ENCODE results near the gene UCK2. TPM values are rescaled to one million over a fixed set of nuclear protein-coding genes. Genes with fewer than 3 reads are reported as not detected.

The UCK2 gene
- total and polyA plus RNA-seq, 10 of the 15 experiments (the other 5 are each of a cell fraction or from before 2014, with no cell fraction given) = 55.3 to 106 (median 84.9) TPM

GRCh38 chr1:165829888-165830287, 2.5 kb downstream of the UCK2 start:
- TF ChIP-seq, protein P1, sequence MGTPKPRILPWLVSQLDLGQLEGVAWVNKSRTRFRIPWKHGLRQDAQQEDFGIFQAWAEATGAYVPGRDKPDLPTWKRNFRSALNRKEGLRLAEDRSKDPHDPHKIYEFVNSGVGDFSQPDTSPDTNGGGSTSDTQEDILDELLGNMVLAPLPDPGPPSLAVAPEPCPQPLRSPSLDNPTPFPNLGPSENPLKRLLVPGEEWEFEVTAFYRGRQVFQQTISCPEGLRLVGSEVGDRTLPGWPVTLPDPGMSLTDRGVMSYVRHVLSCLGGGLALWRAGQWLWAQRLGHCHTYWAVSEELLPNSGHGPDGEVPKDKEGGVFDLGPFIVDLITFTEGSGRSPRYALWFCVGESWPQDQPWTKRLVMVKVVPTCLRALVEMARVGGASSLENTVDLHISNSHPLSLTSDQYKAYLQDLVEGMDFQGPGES (IDR thresholded peaks at IDR 0.05) = no peak
- no peak for TF ChIP-seq TBL1XR1 (IDR thresholded peaks at IDR 0.05; ENCODE audit: low read depth, low read length)
- no peak for TF ChIP-seq ESRRA (IDR thresholded peaks at IDR 0.05; ENCODE audit: low read length)
- no peak for TF ChIP-seq MTA3 (IDR thresholded peaks at IDR 0.05; ENCODE audit: borderline replicate concordance, low read length)
- no peak for TF ChIP-seq MEF2A (IDR thresholded peaks at IDR 0.05; ENCODE audit: insufficient read depth, low read depth, low read length)
- no peak for TF ChIP-seq SIX5 (IDR thresholded peaks at IDR 0.05; ENCODE audit: low read depth, low read length, severe bottlenecking)
- no peak for TF ChIP-seq NFXL1 (IDR thresholded peaks at IDR 0.05; ENCODE audit: borderline replicate concordance)
- ATAC-seq = no peak
- H3K27me3 ChIP-seq (replicated peaks in 1 of 2; ENCODE audit: control insufficient read depth in 2 of 2, insufficient read depth in 2 of 2, low read length in 1 of 2) = no peaks in the 10 kb centered on the region
- peaks cover 70% of the 10 kb centered on the region for H3K79me2 ChIP-seq (ENCODE audit: control insufficient read depth, insufficient read depth, low read length)
- FAIRE-seq = no peak
- RAD21 ChIA-PET (ENCODE audit: unreplicated experiment) = interaction anchor here (1.0 to 5.6 kb wide), 11 partner anchors 16 to 132 kb away, joined by 3 to 73 read pairs (median 10); partner anchors contain the start of genes ALDH9A1 and TMCO1
- H3K9ac ChIP-seq (ENCODE audit: control insufficient read depth, insufficient read depth, low read length) = no peak overlapping the region; the same call in 1 of the 2 replicates
- in situ Hi-C loops (cut with MboI) (loop anchor here (5.0 kb wide), 1 partner anchor 63 kb away; the partner anchor contains the start of gene TMCO1), intact Hi-C loops (cut with micrococcal nuclease; ENCODE audit: unreplicated experiment) (loop anchor here (2.0 to 10.0 kb wide), 7 partner anchors 27 to 435 kb away; partner anchors contain the start of gene TMCO1)
- H3K36me3 ChIP-seq (ENCODE audit: control insufficient read depth in 2 of 2, insufficient read depth in 2 of 2, low read length in 1 of 2) = no peaks in the 10 kb centered on the region
- BruUV-seq (replicated peaks) = no TSS peak
- H4K20me1 ChIP-seq (ENCODE audit: control insufficient read depth, insufficient read depth) = no peaks in the 10 kb centered on the region
- POLR2A ChIA-PET = interaction anchor here (0.6 to 4.2 kb wide), 12 partner anchors 8 to 404 kb away, joined by 3 to 44 read pairs (median 8); partner anchors contain the start of gene TMCO1
- DNase-seq (ENCODE audit: low read depth, low spot score) = no peak
- H3K4me2 ChIP-seq (ENCODE audit: control insufficient read depth, insufficient read depth) = peak overlapping the region; percentile 80
- 100% methylated on average over 4 of the region's 4 CpGs for WGBS (ENCODE audit: insufficient coverage, insufficient replicate concordance, low lambda C conversion rate, missing lambda C conversion rate)
- H3K27ac ChIP-seq (ENCODE audit: control insufficient read depth, insufficient read depth) = peak overlapping the region; percentile 86; the same call in 1 of the 2 replicates
- peak overlapping the region; percentile 86; the same call in 1 of the 2 replicates for H3K4me3 ChIP-seq
- H3K4me1 ChIP-seq (ENCODE audit: control insufficient read depth, insufficient read depth, low read length) = no peaks in the 10 kb centered on the region; the same call in 1 of the 2 replicates
- CTCF ChIA-PET = interaction anchor here (0.8 to 4.6 kb wide), 15 partner anchors 8 to 230 kb away, joined by 3 to 36 read pairs (median 6); partner anchors contain the start of gene TMCO1
- H3K9me3 ChIP-seq (replicated peaks; ENCODE audit: control insufficient read depth, insufficient read depth, low read length) = no peaks in the 10 kb centered on the region
- no peak overlapping the region for H2AFZ ChIP-seq (ENCODE audit: control insufficient read depth, low read depth, low read length)
- SMC1A ChIA-PET (ENCODE audit: uncharacterized antibody, unreplicated experiment) = interaction anchor here (1.1 to 9.4 kb wide), 14 partner anchors 9 to 144 kb away, joined by 3 to 145 read pairs (median 16); partner anchors contain the start of gene TMCO1
